GM10248 (cell line): ENCODE measurements around the gene PRSS22.
A peak's percentile ranks its signal among the peaks of the same experiment; 100 is the strongest.
"Not testable (repeated sequence)": the region's sequence is repeated elsewhere in the genome, so short reads cannot be mapped to it uniquely, and the experiment has no call there.

ENCODE experiments used
- CTCF ChIA-PET: fragments of 300-600 bp; sonication (Branson Sonifier 250); formaldehyde crosslinking; extraction: SDS; loops from one replicate; lab custom pipeline; 2021; ENCODE audit warnings: antibody characterized with exemption; lab: Yijun Ruan, JAX
- POLR2A ChIA-PET: fragments of 350-650 bp; sonication (Branson Sonifier 250); formaldehyde crosslinking; extraction: SDS; loops from one replicate; lab custom pipeline; 2020; ENCODE audit warnings: antibody characterized with exemption; lab: Yijun Ruan, JAX
- DNase-seq: peaks from one replicate; pipeline ENCODE4 v3.0.0; 2012; ENCODE audit errors: extremely low spot score
- CTCF ChIP-seq: IDR thresholded peaks from 2 replicates; pipeline ENCODE4 v1.5.1; 2012; ENCODE audit warnings: mild to moderate bottlenecking, low read depth; ENCODE audit errors: extremely low read depth, missing control alignments, control extremely low read depth

PRSS22 gene

GRCh38 chr16:2857451-2858244 is at the start of gene PRSS22:
TSS of gene PRSS22 (minus strand) at chr16:2858170. CDS start at chr16:2858104, 66 bp downstream.
- peak; percentile 12 for DNase-seq
- ChIA-PET POLR2A (no interaction called here), CTCF (interaction anchor here (1.2 kb wide), 1 partner anchor 9 kb away, joined by 3 read pairs; no protein-coding TSS in a partner anchor)
- no peak for TF ChIP-seq CTCF

- POLR2A ChIA-PET, DNase-seq: not testable (repeated sequence)
- CTCF ChIA-PET, result interaction anchor here (0.8 to 11.3 kb wide), 7 partner anchors 10 to 71 kb away, joined by 3 to 125 read pairs (median 6); no protein-coding TSS in a partner anchor
Measured at GRCh38 chr16:2907084-2907753, 49.2 kb upstream of the PRSS22 start.

GRCh38 chr16:2905988-2906387 is 48.0 kb upstream of the PRSS22 start:
- ChIA-PET POLR2A (interaction anchor here (0.6 to 1.1 kb wide), 5 partner anchors 9 to 152 kb away, joined by 3 to 9 read pairs (median 3); partner anchors contain the start of gene FLYWCH2), CTCF (interaction anchor here (0.9 to 2.7 kb wide), 15 partner anchors 9 to 67 kb away, joined by 3 to 9 read pairs (median 5); partner anchors contain the start of gene FLYWCH2)
- no peak for DNase-seq
- no peak for TF ChIP-seq CTCF

DNA sequence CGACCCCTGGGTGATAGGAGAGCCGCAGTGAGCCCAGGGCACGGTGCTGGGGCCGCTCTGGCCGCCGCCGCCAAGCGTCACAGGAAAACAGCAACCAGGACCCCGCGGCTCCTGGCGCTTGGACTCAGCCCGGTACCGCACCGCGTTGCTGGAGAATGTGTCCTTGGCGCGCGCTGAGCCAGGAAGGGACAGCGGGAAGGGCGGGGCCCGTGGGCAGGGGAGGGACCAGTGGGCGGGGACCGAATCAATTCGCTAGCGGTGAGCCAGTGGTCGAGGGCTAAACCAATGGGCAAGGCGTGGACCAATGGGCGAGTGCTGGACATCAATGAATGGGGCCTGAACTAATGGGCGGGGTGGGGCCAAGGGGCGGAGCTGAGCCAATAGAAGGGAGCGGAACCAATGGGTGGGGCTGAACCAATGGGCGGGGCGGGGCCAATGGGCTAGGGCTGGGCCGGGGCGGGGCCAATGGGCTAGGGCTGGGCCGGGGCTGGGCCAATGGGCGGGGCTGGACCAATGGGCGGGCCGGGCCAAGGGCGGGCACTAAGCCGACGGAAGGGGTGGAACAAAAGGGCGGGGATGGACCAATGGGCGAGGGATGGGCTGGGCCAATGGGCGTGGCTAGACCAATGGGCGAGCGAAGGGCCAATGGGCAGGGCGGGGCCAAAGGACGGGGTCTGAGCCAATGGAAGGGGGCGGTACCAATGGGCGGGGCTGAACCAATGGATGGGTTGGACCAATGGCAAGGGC is 47.4 kb upstream of the PRSS22 start:
- DNase-seq, result peak; percentile 100
- TF ChIP-seq CTCF, result no peak
- ChIA-PET CTCF (interaction anchor here (0.9 to 2.7 kb wide), 13 partner anchors 13 to 67 kb away, joined by 3 to 9 read pairs (median 4); partner anchors contain the start of gene FLYWCH2), POLR2A (interaction anchor here (0.6 to 1.1 kb wide), 5 partner anchors 9 to 152 kb away, joined by 3 to 9 read pairs (median 3); partner anchors contain the start of gene FLYWCH2)

GRCh38 chr16:2904922-2905240 is 46.9 kb upstream of the PRSS22 start:
- TF ChIP-seq CTCF, result no peak

GRCh38 chr16:2904100-2904921 is 46.3 kb upstream of the PRSS22 start:
- DNase-seq, result peak; percentile 88
- CTCF ChIA-PET, result interaction anchor here (0.8 to 1.8 kb wide), 4 partner anchors 15 to 23 kb away, joined by 3 to 6 read pairs (median 4); partner anchors contain the start of gene FLYWCH2
- POLR2A ChIA-PET, result no interaction called here
- peak; percentile 96 for TF ChIP-seq CTCF

More at GRCh38 chr16:2904922-2905240, 46.9 kb upstream of the PRSS22 start:
- ChIA-PET CTCF (interaction anchor here (1.5 to 1.6 kb wide), 3 partner anchors 19 to 22 kb away, joined by 3 to 9 read pairs (median 8); partner anchors contain the start of gene FLYWCH2), POLR2A (no interaction called here)
- no peak for DNase-seq
